ENCODE measurements around the gene PCDH10.
A peak's percentile ranks its signal among the peaks of the same experiment; 100 is the strongest.

PCDH10 gene

GRCh38 chr4:133150486-133151340 lies 1.6 kb downstream of the PCDH10 start:
- peak in 43 of 51 donors; percentile 15 to 82 (median 55) for DNase-seq

DNA sequence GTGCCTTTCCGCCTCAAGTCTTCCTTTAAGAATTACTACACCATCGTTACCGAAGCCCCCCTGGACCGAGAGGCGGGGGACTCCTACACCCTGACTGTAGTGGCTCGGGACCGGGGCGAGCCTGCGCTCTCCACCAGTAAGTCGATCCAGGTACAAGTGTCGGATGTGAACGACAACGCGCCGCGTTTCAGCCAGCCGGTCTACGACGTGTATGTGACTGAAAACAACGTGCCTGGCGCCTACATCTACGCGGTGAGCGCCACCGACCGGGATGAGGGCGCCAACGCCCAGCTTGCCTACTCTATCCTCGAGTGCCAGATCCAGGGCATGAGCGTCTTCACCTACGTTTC lies 2.2 kb downstream of the PCDH10 start:
- peak in 47 of 51 donors; percentile 17 to 80 (median 53) for DNase-seq

DNA sequence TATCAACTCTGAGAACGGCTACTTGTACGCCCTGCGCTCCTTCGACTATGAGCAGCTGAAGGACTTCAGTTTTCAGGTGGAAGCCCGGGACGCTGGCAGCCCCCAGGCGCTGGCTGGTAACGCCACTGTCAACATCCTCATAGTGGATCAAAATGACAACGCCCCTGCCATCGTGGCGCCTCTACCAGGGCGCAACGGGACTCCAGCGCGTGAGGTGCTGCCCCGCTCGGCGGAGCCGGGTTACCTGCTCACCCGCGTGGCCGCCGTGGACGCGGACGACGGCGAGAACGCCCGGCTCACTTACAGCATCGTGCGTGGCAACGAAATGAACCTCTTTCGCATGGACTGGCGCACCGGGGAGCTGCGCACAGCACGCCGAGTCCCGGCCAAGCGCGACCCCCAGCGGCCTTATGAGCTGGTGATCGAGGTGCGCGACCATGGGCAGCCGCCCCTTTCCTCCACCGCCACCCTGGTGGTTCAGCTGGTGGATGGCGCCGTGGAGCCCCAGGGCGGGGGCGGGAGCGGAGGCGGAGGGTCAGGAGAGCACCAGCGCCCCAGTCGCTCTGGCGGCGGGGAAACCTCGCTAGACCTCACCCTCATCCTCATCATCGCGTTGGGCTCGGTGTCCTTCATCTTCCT lies 2.7 kb downstream of the PCDH10 start:
- peak in 47 of 51 donors; percentile 21 to 88 (median 62) for DNase-seq

DNA sequence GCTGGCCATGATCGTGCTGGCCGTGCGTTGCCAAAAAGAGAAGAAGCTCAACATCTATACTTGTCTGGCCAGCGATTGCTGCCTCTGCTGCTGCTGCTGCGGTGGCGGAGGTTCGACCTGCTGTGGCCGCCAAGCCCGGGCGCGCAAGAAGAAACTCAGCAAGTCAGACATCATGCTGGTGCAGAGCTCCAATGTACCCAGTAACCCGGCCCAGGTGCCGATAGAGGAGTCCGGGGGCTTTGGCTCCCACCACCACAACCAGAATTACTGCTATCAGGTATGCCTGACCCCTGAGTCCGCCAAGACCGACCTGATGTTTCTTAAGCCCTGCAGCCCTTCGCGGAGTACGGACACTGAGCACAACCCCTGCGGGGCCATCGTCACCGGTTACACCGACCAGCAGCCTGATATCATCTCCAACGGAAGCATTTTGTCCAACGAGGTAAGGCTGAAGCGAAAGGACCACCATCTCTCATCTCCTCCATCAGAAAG lies 3.3 kb downstream of the PCDH10 start:
- peak in 30 of 51 donors; percentile 7 to 89 (median 52) for DNase-seq

- peak in 26 of 51 donors; percentile 2 to 89 (median 32) for DNase-seq
Measured at GRCh38 chr4:133152831-133153481, 3.9 kb downstream of the PCDH10 start.

DNA sequence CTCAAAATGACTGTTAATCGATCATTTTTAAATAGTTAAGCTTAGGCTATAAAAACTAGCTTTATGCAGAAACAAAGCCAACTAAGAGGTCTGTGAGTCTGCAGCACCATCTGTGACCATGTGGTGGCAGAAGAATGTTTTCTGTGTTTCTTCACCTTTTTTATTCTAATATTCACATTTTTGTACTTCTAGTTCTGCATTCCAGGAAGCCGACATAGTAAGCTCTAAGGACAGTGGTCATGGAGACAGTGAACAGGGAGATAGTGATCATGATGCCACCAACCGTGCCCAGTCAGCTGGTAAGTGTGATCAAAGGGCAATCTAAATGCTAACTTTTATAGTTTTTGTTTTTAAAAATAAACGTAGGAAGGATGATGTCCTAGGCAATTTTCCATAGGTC lies 5.6 kb downstream of the PCDH10 start:
- DNase-seq, result peak in 16 of 51 donors; percentile 1 to 71 (median 20)

- DNase-seq, result peak in 44 of 51 donors; percentile 3 to 87 (median 50)
Measured at GRCh38 chr4:133156096-133156495, 7.0 kb downstream of the PCDH10 start.

- peak in 2 of 51 donors; percentile 0 to 75 for DNase-seq
Measured at GRCh38 chr4:133156556-133156955, 7.5 kb downstream of the PCDH10 start.

DNA sequence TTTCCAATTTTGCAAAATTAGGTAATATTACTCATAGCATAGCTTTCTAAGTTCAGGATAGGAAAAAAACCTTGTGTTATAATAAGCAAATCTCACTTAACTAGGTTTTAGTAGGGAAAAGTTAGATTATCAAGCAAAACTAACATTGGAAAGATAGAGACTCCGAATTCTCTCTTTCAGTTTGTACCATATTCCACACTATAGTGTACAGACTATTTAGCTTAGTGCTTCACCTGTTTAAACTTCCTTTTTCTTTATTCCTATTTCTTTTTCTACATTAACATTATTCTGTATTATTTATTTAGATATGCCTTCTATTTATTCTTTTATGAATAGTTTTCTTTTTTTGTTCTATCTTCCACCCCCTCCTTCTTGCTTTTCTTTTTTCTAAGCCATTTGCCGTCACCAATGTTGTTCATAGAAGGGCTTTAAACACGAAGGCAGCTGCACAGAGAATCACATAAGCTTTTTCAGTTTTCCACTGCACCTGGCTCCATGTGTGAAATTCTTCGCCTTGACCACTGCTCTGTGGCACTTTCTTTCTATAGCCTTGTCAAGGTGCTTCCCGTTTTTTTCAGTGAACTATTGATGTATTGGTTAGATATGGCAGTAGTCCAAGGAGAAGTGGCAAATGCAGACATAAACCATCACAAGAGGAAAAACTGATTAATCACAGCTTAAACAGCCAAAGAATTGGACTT lies 8.5 kb downstream of the PCDH10 start:
- DNase-seq, result peak in 7 of 51 donors; percentile 1 to 58 (median 10)

GRCh38 chr4:133160853-133161252 lies 11.8 kb downstream of the PCDH10 start:
- DNase-seq, result no peak

DNA sequence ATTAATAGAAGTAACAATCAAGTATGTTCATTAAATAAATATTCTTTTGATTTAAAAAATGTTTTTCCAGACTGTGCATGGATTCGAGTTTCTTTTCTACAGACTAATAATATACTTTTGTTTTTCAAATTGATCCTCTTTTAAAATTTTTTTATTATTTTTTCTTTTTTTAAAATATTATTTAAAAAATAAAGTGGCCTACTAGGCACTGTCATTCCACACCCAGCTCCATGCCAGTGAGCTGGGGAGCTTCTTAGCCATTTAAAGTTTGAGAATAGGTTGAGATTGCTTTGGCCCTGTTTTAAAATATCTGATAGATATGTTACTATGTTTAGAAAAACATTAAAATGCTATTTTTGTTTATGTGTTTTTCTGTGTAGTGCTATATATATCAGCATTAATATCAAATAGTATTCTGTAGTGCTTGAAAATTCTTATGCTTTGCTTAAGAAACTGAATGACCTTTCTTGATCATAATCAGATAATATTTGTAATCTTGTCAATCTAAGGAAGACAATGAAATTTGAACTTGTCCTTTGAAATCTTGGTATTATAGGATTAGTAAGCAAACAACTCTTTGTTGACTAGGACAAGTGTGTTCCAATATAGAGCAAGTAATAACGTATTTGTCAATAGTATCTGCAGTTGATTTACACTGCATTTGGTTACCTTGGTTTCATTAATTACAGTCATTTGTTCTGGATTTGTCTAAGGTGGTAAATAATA lies 12.6 kb downstream of the PCDH10 start:
- DNase-seq, result peak in 1 of 51 donors; percentile 26

DNA sequence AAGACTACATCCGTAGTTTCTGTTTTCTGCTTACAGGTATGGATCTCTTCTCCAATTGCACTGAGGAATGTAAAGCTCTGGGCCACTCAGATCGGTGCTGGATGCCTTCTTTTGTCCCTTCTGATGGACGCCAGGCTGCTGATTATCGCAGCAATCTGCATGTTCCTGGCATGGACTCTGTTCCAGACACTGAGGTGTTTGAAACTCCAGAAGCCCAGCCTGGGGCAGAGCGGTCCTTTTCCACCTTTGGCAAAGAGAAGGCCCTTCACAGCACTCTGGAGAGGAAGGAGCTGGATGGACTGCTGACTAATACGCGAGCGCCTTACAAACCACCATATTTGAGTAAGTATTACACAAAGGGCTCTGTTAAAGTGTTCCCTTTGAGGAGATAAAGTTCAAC lies 13.8 kb downstream of the PCDH10 start:
- peak in 23 of 51 donors; percentile 6 to 68 (median 17) for DNase-seq

DNA sequence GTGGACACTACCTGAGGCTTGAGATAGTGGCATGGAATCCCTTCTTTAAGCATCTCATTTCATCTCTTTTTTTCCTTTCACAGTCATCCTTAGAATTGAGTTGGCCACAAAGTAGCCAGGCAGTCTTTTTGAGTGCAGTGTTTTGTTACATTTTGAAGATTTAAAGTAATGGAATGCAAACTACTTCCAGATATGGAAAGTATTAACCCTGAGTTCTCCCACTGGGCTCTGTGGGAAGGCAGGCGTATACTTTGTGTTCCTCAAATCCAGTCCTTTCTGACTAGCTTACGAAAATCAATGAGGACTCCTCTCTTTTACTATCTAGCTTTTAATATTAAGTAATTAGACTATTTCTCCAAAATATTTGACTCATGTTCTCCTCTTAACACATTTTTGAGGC lies 29.9 kb downstream of the PCDH10 start:
- no peak for DNase-seq

- no peak for DNase-seq
Measured at GRCh38 chr4:133186210-133186609, 37.1 kb downstream of the PCDH10 start.

- no peak for DNase-seq
Measured at GRCh38 chr4:133186845-133187244, 37.8 kb downstream of the PCDH10 start.

DNA sequence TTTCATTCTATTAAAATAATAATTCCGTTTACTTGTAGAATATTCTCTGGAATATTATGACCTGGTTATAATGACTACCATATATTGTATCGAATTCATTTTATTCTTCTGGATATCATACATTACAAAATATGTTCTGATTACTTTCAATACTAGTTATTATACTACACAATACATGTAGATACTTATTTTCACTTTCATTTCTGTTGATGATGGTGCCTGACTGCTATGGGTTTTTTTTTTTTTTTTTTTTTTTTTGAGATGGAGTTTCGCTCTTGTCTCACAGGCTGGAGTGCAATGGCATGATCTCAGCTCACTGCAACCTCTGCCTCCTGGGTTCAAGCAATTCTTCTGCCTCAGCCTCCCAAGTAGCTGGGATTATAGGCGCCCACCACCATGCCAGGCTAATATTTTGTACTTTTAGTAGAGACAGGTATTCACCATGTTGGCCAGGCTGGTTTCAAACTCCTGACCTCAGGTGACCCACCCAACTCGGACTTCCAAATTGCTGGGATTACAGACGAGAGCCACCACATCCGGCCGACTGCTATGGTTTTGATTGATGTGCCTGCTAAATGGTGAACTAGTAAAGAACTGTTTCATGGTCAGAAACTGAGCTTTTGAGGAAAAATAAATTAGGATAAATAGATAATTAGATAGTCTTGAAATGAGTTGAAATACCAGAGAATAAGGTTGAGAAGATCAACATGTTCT lies 39.5 kb downstream of the PCDH10 start:
- no peak for DNase-seq

GRCh38 chr4:133189147-133189517 lies 40.0 kb downstream of the PCDH10 start:
- no peak for DNase-seq

DNA sequence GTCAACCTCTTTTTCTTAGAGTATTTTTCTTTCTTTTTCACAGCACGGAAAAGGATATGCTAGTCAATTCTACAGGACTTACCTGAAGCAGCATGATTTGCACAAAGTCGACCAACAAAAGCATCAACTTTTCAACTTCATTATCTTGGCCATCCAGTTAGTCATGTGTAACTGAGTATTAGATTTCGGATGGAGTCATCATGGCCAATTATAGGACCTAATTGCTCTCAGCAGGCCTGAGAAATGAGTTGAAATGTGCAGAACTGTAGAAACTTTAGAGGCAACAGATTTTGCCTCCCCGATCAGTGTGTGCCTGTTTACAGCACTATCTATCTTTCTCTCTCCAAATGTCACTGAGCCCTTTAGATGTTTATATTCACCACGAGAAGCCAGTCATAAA lies 41.0 kb downstream of the PCDH10 start:
- DNase-seq, result no peak

GRCh38 chr4:133208694-133209285 lies 59.7 kb downstream of the PCDH10 start:
- no peak for DNase-seq

DNA sequence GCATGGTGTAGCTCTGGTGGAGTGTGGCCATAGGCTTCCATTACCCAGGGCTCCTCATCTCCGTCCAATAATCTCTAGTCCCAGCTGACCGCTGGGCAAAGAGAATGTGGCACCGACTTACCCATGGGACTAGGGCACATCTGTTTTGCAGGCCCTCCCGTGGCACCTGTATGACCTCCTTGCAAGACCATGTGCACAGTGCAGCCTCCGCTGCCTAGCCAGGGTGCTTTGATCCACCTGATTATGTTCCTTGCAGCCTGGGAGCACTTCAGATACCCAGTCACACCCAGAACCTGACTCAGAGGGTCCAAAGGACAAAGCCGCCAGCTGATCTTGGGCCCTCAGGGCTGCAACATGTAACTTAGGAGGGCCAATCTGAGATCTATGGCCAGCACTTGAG lies 84.8 kb downstream of the PCDH10 start:
- no peak for DNase-seq
